SKM-1 treated with dmso at 0.1 percent for 144 hours (cell line): ENCODE data around the gene YTHDF1.
"Not testable (repeated sequence)": the region's sequence is repeated elsewhere in the genome, so short reads cannot be mapped to it uniquely, and the experiment has no call there.

Source experiments
- DNase-seq: peaks from one replicate; lab custom pipeline; 2025; ENCODE audit not compliant: unreplicated experiment; lab: John Stamatoyannopoulos, UW

The YTHDF1 gene

DNA sequence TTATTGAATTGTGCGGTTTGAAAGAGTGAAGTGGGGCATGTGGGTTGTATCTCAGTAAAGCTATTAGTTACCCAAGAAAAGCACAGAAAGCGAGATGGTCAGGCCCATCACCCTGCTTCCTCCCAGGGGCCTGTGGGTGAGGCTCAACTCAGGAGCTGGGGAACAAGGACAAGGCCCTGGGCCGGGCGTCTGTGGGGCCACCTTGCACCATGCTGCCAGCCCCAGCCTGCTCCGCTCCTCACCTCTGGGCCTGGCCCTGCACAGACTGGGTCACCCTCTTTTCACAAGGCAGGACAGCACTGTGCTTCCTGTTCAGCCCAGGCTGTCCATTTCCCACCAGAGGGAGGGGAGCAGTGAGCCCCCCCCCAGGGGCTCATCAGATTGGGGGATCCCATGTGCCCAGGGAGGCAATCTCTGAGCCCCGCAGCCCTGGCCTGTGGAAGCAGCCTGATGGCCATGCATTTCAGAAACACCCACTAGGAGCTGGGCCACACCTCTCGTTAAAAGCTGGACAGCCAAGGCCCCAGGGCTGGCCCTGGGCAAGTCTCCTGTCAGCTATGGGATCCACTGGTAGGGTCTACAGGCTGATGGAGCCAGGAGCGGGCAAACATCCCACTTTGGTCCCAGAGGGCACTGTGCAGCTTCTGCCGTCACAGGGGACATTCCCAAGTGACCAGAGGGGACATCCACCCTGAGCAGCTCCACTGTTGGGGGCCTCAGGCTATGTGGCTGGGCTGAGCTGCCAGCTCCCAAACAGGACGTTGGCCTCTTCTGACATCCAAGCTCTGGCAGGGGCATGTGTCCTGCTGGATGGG lies 55.9 kb downstream of the YTHDF1 start:
- no peak for DNase-seq

DNA sequence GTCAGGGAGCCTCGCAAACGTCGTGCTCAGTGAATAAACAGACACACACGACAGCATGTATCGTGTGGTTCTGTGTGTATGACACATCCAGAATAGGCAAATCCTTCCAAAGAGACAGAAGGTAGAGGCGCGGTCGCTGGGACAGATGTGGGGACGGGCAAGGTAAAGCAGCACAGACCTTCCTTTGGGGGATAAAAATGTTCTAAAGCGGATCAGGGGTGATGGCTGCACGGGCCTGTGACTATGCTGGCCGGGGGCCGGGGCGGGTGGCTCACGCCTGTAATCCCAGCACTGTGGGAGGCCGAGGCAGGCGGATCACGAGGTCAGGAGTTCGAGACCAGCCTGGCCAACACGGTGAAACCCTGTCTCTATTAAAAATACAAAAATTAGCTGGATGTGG lies 56.7 kb downstream of the YTHDF1 start:
- DNase-seq, result not testable (repeated sequence)

DNA sequence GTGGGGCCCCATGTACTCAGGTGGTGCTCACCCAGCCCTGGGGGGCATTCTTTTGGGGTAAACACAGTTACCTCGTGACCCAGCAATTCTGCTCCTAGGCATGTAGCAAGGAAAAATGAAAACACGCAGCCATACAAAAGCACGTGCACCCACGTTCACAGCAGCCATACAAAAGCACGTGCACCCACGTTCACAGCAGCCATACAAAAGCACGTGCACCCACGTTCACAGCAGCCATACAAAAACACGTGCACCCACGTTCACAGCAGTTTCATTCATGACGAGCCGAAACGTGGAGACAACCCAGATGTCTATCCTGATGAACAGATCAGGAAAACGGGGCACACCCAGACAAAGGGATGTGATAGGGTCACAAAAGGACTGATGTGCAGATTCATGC lies 57.1 kb downstream of the YTHDF1 start:
- DNase-seq, result no peak

DNA sequence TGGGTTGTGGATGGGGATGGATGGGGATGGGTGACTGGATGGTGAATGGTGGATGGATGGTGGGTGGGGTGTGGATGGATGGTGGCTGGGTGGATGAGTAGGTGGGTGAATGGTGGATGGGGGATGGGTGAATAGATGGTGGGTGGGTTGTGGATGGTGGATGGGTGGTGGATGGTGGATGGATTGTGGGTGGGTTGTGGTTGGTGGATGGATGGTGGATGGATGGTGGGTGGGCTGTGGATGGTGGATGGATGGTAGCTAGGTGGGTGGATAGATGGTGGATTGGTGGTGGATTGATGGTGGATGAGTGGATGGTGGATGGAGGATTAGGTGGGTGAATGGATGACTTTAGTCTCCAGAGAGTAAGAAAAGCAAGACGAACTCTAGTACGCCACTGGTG lies 57.6 kb downstream of the YTHDF1 start:
- DNase-seq, result no peak

DNA sequence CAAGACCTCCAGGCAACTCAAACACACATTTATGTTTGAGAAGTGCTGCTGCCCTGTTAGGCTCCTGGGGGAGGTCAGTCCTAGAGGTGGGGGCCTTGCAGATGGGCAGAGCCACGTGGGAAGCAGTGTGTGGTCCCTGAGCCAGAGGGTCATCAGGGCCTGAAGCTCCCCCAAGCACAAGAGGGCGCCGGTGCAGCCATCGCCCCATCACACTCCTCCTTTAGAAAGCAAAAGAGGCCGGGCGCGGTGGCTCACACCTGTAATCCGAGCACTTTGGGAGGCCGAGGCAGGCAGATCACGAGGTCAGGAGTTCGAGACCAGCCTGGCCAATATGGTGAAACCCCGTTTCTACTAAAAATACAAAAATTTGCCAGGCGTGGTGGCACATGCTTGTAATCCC lies 58.5 kb downstream of the YTHDF1 start:
- DNase-seq, result not testable (repeated sequence)

DNA sequence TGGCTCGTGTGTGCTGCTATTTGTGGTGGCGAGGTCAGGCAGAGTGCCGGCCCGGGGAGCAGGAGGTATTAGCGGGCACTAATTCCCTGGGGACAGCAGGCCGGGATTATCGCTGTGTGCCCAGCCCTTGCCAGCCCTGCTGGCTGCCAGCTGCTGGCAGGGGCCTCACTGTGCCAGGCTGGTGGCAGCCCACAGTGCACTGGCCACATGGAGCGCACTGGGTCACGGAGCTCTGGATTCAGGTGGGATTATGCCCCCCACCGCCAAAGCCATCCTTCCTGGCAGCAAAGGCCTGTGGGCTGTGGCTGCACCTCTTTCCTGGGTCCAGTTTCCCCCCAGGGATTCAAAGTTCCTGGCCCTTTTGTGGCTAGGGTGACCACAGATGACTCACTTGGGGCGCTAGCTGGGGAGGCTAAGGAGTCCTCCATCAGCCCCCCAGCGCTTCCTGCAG lies 59.7 kb downstream of the YTHDF1 start:
- no peak for DNase-seq

DNA sequence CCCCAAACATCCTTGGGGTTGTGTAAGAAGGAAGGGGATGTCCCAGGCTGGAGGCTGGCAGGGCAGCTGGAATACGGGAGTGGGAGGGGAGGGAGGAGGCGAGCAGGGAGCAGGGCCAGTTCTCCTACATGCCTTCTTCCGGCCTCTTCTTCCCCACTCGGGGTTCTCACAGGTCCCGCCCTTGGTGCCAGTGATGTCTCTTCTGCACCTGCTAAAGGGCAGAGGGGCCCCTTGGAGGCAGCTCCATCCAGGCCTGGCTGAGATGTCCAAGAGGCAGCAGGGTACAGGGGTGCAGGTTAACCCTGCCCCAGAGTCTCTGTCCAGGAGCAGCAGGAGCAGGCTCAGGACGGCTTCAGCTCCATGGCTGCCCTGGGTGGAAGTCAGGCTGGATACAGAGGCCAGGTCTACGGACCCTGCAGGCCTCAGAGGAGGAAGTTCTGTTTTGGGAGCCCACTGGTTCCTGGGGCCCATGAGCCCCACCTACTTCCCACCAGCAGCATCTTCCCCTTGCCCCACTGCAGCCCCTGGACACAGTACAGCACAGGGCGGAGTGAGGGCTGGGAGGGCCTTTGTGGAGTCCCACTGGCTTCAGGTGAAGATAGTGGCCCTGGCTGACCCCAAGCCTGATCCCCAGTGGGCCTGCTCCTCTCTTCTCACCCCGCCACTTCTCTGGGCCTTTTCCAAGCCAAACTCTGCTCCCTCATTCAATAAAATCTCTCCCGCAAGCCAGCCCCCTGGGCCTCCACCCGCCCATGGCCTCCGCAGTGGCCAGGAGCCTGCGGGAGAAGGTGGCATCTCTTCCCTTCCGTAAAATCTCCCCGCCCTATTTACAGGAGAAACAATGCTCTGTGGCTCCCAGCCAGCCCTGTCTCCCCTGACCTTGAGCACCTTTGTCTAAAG lies 60.4 kb downstream of the YTHDF1 start:
- DNase-seq, result no peak

DNA sequence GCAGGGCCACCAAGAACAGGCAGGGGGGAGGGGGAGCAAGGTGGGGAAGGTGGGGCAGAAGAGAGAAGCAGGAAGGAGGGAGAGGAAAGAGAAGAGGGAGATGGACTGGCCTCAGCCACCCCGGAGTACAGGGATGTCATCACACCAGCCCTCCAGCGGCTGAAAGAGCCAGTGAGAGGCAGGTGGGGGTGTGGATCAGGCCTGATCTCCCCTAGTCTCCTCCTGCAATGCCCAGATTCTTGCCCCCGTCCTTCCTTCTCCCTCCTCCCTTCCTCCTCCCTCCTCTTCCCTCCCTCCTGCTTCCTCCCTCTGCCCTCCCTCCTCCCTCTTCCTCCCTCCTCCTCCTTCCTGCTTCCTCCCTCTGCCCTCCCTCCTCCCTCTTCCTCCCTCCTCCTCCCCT lies 61.5 kb downstream of the YTHDF1 start:
- no peak for DNase-seq

DNA sequence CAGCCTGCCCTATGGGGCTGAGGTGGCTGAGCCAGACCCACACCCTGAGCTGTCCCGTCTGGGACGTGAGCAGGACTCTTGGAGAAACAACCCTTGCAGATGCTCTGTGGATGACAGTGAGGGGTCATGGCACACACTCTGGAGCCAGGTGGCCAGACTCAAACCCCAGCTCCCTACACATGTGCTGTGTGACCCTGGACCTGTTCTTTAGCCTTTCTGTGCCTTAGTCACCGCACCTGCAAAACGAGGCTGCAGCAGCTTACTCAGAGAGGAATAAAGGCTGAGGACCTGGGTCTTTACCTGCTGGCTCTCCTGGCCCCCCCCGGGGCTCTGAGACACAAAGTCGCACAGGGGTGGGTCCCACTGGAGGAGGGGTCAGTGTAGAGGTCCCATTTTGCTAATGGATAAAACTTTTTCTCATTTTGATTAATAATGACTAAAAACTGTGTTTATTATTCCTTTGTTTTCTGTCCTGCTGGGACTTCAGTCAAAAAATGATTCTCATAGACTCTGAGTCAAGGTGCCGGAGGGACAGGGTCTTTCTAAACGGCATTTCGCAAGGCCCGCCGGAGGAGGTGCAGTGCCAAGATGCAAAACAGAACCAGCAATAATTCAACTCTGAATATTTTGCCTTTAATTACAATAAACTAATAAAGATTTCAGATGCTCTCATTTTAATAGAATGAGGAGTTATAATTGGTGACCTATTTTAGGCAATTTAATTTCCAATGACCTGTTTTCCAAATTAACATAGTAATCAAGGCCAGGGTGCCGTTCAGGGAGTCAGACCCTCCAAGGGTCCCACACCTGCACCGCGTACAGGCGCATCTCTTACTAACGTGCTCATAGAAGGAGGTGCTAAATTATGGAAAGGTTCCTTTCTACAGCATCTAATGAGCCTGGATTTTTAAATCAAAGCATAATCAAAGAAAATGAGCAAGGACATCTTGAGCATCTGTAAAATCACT lies 62.4 kb downstream of the YTHDF1 start:
- DNase-seq, result no peak

DNA sequence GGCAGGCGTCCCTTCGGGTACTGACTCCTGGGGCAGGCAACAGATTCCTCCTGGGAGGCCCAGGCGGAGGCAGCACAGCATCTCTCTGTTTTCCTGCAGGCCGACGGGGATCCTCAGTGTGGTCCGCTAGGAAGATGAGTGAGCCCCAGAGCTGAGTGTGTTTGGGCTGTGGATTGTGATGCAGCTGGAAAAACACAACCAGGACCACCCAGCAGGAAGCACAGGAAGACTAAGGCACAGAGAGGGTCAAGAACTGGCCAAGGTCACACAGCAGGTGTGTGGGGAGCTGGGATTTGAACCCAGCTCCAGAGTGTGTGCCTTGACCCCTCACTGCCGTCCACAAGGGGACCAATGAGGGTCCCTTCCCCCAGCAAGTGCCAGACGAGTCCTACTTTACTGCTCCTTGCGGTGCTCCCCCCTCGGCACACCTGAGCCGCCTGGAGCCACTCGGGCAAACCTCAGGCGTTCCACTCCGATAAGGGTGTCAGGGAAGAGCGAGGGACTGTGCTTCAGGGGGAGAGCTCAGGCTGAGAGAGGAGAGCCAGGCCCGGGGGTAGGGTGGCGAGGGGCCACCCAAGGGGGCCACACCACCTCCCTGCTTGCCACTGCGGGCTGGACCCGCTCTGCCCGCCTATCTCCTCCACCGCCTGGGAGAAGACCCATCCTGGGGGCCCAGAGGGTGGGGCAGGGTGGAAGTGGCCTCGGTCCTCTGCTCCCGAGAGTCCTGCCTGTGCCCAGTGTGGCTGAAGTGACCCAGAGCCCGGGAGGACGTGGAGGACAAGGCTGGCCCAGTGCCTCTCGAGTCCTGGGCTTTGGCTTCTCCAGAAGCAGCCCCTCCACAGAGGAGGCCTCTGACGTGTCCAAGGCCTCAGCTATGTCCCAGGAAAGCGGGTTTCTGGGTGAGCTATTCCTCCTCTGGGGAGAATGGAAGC lies 63.3 kb downstream of the YTHDF1 start:
- no peak for DNase-seq

DNA sequence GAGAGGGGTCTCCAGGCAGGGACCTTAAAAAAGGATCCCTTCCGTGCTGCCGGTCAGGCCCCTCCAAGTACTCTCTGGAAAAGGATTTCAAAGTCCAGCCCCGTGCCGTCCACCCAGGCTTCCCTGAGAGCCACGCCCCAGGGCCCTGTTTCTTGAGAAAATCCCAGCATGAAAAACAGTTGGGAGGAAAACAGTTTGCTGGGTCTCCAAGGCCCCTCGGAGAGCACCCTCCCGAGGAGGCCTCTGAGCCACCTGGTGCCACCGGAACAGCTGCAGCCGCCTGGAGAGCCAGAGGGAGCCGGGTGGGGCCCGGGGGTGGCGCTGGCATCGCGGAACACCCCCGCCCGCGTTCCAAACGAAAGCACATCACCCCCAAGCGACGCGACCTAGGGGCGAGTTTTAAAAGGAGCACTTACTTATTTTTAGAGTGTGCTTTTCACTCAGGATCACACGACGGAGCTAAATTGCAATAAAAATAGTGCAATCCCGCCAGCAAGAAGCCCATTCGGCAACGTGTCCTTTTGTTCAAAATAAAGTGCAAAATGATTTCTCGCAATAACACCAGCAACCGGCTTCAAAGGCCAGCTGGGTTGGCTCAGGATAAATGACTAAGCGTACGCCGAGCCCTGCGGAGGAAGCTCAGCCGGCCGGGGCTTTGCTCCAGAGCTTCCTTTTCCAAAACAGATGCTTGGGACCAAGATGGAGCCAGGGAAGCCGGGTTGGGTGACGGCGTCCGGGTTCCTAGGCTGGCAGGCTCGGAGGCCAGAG lies 64.2 kb downstream of the YTHDF1 start:
- no peak for DNase-seq

DNA sequence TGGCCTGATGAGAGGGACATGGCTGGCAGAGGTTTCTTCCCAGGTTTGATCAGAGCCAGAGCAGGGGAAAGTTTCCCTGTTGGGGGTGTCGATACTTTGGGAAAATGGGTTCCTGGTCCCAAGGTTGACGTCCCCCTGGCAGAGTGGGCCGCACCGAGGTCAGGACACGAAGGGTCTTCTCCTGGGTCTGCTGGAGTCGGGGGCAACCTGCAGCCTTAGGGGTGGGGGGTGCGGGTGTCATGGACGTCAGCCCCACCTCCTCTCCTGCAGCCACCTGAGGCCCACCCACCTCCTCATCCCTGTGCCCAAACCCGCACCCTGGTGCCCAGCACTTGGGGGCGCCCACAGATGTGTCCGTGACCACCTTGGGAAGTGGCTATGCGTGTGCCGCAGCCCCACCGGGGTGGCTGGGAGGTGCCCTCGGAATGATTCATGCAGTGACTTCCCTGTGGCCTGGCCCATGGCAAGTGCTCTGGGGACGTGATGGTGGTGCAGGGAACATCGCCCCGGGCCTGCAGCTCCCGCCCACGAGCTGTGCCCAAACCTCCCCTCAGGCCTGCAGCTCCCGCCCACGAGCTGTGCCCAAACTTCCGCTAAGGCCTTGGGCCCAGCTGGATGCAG lies 64.9 kb downstream of the YTHDF1 start:
- DNase-seq, result no peak

DNA sequence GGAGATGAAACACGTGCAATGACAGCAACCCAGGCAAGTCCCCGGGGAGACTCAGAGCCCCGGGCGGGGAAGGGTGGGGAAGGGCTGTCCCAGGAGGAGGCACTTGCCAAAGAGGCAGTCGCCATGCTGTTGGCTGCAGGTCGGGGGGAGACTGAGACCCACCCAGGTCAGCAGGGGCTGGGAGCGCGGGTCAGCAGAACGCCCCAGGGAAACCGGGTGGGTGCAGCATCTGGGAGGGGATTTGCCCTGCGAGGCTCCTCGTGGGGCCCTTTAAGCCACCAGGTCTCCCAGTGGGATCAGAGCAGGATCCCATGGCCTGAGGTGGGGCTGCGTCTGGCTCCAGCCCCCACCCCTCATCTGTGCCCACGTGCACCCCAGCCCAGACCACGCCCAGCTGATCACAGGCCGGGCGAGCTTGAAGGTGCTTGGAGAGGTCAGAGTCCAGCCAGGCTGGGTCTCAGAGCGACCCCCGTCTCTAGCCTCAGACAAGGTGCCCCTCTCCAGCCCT lies 65.5 kb downstream of the YTHDF1 start:
- DNase-seq, result no peak

DNA sequence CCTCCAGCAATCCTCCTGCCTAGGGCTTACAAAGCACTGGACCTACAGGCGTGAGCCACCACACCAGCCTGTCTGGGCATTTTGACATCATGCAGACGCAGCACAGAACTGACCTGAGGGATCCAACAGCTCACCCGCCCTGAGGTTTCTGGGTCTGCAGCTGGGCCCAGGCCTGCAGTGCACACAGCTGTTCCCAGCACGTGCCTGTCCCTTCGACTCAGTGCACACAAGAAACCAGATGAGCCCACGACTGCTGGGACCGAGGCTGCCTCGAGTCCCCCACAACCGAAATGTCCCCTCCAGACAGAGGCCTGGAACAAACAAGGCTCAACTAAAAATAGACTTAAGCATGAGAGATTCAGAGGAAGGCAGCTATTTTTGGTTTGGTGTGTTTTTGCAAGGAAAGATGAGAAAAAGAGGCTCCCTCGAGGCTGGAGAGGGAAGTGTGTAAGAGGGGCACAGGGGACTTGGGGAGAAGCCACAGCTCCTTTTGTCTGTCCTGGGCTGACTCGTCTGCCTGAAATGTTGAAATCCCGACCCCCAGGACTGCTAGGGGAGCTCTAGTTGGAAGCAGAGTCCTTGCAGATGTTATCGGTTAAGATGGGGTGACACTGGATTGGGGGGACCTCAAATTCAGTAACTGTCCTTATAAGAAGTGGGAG lies 66.3 kb downstream of the YTHDF1 start:
- no peak for DNase-seq

DNA sequence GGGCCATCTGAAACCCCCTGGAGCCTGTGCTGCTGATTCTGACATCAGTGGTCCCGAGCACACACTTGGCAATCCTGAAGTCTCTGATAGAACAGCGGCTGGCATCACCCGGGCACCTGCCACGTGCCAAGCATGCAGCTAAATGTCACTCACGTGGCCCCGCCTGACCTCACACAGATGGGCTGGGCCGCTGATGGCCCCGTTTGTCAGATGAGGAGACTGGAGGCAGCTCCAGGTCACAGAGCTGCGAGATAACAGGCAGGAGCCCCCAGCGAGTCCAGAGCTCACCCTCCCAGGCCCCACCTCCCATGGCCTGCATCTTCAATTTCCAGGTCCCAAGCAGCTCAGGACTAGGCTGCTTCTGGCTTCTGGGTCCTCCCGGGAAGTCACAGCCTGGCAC lies 67.2 kb downstream of the YTHDF1 start:
- no peak for DNase-seq

DNA sequence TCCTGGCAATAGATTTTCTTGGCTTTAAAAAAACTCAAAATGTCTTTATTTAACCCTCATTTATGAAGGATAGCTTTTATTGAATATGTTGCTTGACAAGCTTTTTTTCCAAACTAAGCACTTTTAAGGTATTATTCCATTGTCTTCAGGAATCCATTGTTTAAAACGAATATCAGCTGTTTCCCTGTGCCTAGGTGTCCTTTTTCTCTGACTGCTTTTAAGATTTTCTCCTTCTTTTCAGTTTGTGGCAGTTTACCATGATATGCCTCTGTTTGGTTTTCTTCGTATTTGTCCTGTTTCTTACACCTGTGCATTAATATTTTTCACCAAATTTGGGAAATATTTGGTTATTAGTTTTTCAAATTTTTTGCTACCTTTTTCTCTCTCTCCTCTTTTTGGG lies 68.4 kb downstream of the YTHDF1 start:
- DNase-seq, result no peak
